ENCODE measurements around the gene METTL25.

DNA sequence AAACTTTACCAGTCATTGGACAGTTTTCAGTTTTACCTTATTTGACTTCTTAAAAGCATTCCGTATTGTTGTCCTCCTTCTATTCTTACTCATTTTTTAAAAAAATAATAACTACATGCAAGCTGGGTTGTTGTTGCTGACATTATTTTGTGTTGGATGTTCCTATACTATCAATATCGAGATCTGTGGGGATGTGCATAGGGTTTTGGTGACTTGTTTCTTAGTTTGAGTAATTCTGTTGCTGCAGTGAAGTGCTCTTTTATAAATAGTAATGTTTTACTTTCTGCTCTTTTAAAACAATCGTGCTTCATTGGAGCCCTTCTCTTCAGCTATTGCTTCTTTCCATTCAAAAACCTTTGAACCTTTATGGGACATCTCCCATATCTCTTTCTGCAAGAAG lies 79.4 kb downstream of the METTL25 start:
- TF ChIP-seq, protein P1, sequence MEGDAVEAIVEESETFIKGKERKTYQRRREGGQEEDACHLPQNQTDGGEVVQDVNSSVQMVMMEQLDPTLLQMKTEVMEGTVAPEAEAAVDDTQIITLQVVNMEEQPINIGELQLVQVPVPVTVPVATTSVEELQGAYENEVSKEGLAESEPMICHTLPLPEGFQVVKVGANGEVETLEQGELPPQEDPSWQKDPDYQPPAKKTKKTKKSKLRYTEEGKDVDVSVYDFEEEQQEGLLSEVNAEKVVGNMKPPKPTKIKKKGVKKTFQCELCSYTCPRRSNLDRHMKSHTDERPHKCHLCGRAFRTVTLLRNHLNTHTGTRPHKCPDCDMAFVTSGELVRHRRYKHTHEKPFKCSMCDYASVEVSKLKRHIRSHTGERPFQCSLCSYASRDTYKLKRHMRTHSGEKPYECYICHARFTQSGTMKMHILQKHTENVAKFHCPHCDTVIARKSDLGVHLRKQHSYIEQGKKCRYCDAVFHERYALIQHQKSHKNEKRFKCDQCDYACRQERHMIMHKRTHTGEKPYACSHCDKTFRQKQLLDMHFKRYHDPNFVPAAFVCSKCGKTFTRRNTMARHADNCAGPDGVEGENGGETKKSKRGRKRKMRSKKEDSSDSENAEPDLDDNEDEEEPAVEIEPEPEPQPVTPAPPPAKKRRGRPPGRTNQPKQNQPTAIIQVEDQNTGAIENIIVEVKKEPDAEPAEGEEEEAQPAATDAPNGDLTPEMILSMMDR (optimal IDR thresholded peaks at IDR 0.05 in 1 of 3, IDR thresholded peaks at IDR 0.05 in 1 of 3, conservative IDR thresholded peaks at IDR 0.05 in 1 of 3; ENCODE audit: extremely low read depth in 1 of 3, insufficient read depth in 2 of 3, low read length in 3 of 3) = no peak
- TF ChIP-seq EZH2 (IDR thresholded peaks at IDR 0.05; ENCODE audit: low read length) = no peak
